ENCODE measurements around the gene PRKAR1B.

DNA sequence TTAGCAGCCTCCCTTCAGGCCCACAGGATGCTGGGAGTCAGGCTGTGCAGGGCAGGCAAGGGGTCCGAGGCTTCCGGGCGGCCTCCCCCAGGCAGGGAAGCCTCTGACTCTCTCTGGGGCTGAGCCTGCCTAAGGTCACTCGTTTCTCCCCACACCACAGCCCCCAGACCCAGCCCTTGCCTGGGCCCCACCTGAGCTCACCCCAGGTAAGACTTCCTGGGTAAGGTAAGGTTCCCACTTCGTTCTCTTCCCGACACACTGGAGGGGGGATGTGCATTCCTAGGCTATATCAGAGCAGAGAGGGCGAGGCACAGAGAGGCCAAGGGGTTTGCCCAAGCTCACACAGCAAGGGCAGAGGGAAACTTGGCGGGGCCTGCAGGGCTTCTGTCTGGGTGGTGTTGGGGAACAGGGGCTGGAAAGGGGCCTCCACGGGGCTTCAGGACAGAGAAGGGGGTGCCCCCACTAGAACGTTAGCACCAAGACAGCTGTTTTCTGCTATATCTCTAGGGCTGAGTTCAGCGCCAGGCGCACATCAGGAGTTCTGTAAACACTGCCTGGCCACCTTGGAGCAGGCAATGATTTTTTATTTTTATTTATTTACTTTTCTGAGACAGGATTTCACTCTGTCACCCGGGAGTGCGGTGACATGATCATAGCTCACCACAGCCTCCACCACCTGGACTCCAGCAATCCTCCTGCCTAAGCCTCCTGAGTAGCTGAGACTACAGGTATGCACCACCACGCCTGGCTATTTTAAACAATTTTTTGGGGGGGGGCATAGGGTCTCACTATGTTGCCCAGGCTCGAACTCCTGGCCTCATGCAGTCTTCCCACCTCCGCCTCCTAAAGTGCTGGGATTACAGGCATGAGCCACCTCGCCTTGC lies 182.5 kb downstream of the PRKAR1B start:
- TF ChIP-seq CTCF (conservative IDR thresholded peaks at IDR 0.05; ENCODE audit: low read depth, low read length) (no peak), EZH2 (IDR thresholded peaks at IDR 0.05; ENCODE audit: borderline replicate concordance, low read depth, low read length, poor library complexity, severe bottlenecking) (no peak)

All from A673 (cell line).